Ovary (tissue), 9 donors: ENCODE measurements around the gene CD300LB. TPM values are rescaled to one million over a fixed set of nuclear protein-coding genes. Genes with fewer than 3 reads are reported as not detected.
A peak's percentile ranks its signal among the peaks of the same experiment; 100 is the strongest.

Experiments
- DNase-seq, 5 donors: peaks; one replicate each; pipeline ENCODE4 v3.0.0-alpha.2; 2019 to 2020
- H3K27ac ChIP-seq, 2 donors: fragments of 200-600 bp; one replicate each; pipeline versions ENCODE4 v1.5.1 to v1.8.0; 2019 to 2022
- H3K27me3 ChIP-seq: fragments of 200-600 bp; one replicate; pipeline ENCODE4 v1.8.0; 2022
- H3K36me3 ChIP-seq: fragments of 200-600 bp; sonication (generic); one replicate; pipeline ENCODE4 v1.5.1; 2019
- H3K4me1 ChIP-seq: one replicate; pipeline ENCODE4 v1.8.1; 2013; ENCODE audit warnings: mild to moderate bottlenecking, moderate library complexity; ENCODE audit not compliant: insufficient read depth
- H3K4me3 ChIP-seq: fragments of 200-600 bp; sonication (generic); one replicate; pipeline ENCODE4 v1.5.1; 2017
- H3K9me3 ChIP-seq, 2 donors: fragments of 200-600 bp in 1 of 2; sonication (generic) in 1 of 2; one replicate each; pipeline versions ENCODE4 v1.5.1 to v1.8.1; 2013 to 2019; ENCODE audit warnings: mild to moderate bottlenecking in 1 of 2, moderate library complexity in 1 of 2
- EP300 ChIP-seq: sonication (generic); formaldehyde crosslinking; IDR thresholded peaks from one replicate; pipeline ENCODE4 v1.6.1; 2017; ENCODE audit warnings: antibody characterized with exemption
- POLR2A ChIP-seq: fragments of 450-650 bp; IDR thresholded peaks from one replicate; pipeline ENCODE4 v1.6.1; 2017; ENCODE audit warnings: antibody characterized with exemption, mild to moderate bottlenecking, moderate library complexity
- WGBS, 3 donors: extraction: QIAGEN DNeasy Blood & Tissue Kit in 1 of 3; methylation state at CpG; one replicate each; pipeline versions ENCODE4 v1.1.5 to v1.1.7; 2013 to 2017; 5-methylcytosine and 5-hydroxymethylcytosine counted together
- intact Hi-C, 4 donors: fragments of 100-400 bp; cut with DNase I; formaldehyde crosslinking; loops; one replicate each; pipeline versions ENCODE4 v1.11.0 to v1.15.1; 2022 to 2023
- polyA plus RNA-seq, 2 donors: library from polyadenylated mRNA; stranded (reverse); fragments of 200-250 nt in 1 of 2; fragments of 350-450 nt in 1 of 2; fragmentation: Illumina TruSeq in 1 of 2; extraction: RNeasy Lipid Tissue Mini Kit (QIAGEN cat#74804) in 1 of 2; gene quantifications; one replicate each; pipeline ENCODE4 v1.2.3, GENCODE V29; 2013 to 2014
- total RNA-seq, 7 donors: library from RNA; depleted of rRNA in 2 of 7; stranded (reverse); fragments of >200 nt in 2 of 7; fragmentation: NEBNext Ultra II Directional in 3 of 7; extraction: Animal tissue kit (Norgen Biotek cat#: 25700) in 3 of 7; gene quantifications; one replicate each; pipeline versions ENCODE4 v1.1.0 to v1.2.4, GENCODE V29; 2016 to 2023
- TF ChIP-seq, protein P1 (sequence below), 3 donors: fragments of 450-650 bp in 2 of 3; fragments of 200-600 bp in 1 of 3; IDR thresholded peaks; one replicate each; pipeline versions ENCODE4 v1.5.1 to v1.8.0; 2016 to 2022; ENCODE audit warnings: antibody characterized with exemption in 3 of 3, mild to moderate bottlenecking in 1 of 3
- donor health status: DM: no; HTN: no; CAD: no; lungs with moderate emphysema.
- donor health status: DM: no; HTN: no; CAD: no.
- donor health status: Bipolar disorder and iron deficiency.
- donor health status: DM: yes; HTN: yes; CAD: no.
- donor health status: DM: no; HTN: no; CAD: no.
- donor health status: DM: yes; HTN: yes; CAD: no.

The CD300LB gene
- total and polyA plus RNA-seq, 9 donors, result 0.11 to 0.69 (median 0.27) TPM; not detected in 2

DNA sequence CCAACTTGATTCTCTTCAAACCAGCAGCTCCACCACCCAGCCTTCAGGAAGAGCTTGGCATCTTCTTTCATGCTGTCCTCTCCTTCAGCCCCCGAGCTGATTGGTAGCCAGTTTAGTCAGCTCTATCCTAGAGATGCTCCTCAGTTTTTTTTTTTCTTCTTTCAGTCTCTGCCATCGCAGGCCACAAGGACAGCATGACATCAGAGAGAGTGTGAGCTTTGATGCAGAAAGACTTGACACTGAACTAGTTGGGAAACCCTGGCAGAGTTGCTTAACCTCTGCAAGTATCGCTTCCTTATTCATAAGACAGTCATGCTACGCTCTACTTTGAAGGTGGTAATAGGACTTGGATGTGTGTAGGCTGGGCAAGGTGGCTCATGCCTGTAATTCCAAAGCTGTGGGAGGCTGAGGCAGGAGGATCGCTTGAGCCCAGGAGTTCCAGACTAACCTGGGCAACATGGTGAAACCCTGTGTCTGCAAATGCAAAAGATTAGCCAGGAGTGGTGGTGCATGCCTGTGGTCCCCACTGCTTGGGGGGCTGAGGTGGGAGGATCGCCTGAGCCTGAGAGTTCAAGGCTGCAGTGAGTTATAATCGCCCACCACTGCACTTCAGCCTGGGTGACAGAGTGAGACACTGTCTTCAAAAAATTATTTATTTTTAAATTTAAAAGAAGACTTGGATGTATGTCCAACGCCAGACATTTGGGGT lies 2.6 kb downstream of the CD300LB start:
- Histone ChIP-seq H3K36me3 (no peaks in the 10 kb centered on the region), H3K27ac (no peak overlapping the region), H3K9me3 (no peaks in the 10 kb centered on the region), H3K4me3 (no peak overlapping the region), H3K4me1 (no peaks in the 10 kb centered on the region), H3K27me3 (no peaks in the 10 kb centered on the region)
- 72 to 81% (median 76%) methylated on average over 8 of the region's 8 CpGs for WGBS, 3 donors
- DNase-seq, result peak in 1 of 5 donors; percentile 6
- intact Hi-C loops, result no loop called here
- no peak for TF ChIP-seq EP300
- TF ChIP-seq, protein P1, sequence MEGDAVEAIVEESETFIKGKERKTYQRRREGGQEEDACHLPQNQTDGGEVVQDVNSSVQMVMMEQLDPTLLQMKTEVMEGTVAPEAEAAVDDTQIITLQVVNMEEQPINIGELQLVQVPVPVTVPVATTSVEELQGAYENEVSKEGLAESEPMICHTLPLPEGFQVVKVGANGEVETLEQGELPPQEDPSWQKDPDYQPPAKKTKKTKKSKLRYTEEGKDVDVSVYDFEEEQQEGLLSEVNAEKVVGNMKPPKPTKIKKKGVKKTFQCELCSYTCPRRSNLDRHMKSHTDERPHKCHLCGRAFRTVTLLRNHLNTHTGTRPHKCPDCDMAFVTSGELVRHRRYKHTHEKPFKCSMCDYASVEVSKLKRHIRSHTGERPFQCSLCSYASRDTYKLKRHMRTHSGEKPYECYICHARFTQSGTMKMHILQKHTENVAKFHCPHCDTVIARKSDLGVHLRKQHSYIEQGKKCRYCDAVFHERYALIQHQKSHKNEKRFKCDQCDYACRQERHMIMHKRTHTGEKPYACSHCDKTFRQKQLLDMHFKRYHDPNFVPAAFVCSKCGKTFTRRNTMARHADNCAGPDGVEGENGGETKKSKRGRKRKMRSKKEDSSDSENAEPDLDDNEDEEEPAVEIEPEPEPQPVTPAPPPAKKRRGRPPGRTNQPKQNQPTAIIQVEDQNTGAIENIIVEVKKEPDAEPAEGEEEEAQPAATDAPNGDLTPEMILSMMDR (IDR thresholded peaks at IDR 0.05), result no peak
- no peak for TF ChIP-seq POLR2A

DNA sequence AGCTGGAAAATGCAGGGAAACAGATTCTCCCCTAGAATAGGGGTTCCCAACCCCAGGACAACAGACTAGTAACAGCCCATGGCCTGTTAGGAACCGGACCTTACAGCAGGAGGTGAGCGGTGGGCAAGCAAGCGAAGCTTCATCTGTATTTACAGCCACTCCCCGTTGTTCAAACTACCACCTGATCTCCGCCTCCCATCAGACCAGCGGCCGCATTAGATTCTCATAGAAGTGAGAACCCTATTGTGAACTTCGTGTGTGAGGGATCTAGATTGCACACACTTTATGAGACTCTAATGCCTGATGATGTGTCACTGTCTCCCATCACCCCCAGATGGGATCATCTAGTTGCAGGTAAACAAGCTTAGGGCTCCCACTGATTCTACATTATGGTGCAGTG lies 3.5 kb downstream of the CD300LB start:
- H3K4me1 ChIP-seq, result no peaks in the 10 kb centered on the region
- DNase-seq, result no peak
- H3K36me3 ChIP-seq, result no peaks in the 10 kb centered on the region
- H3K27ac ChIP-seq, result no peak overlapping the region
- 85 to 91% (median 89%) methylated on average over 8 of the region's 8 CpGs for WGBS, 3 donors
- no peak overlapping the region for H3K4me3 ChIP-seq
- intact Hi-C loops, result no loop called here
- no peaks in the 10 kb centered on the region for H3K27me3 ChIP-seq
- TF ChIP-seq, protein P1 (IDR thresholded peaks at IDR 0.05), result no peak
- TF ChIP-seq POLR2A (no peak), EP300 (no peak)
- H3K9me3 ChIP-seq, result no peaks in the 10 kb centered on the region

DNA sequence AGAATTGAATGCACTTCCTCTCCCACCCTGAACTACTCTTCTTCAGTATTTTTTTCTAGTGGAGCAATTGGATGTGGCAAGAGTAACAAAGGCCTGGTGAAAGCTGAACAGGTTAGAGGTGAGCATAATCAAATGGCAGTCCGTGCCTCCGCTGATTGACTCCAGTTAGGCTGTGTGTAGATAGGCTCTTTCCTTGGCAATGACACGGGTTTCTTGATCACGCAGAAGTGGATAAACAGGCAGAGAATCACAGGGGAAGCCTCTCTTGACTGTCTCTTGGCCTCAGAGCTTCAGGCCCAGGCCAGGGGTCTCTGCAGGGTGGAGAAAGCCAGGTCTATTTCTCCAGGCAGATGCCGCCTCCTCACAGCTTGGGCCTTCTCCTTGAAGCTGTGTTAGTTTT lies 4.2 kb downstream of the CD300LB start:
- H3K27ac ChIP-seq, result no peak overlapping the region
- WGBS, 3 donors, result 79 to 90% (median 83%) methylated on average over 5 of the region's 5 CpGs
- H3K4me3 ChIP-seq, result no peak overlapping the region
- H3K4me1 ChIP-seq, result no peaks in the 10 kb centered on the region
- intact Hi-C loops, result no loop called here
- no peaks in the 10 kb centered on the region for H3K36me3 ChIP-seq
- DNase-seq, result no peak
- H3K27me3 ChIP-seq, result no peaks in the 10 kb centered on the region
- H3K9me3 ChIP-seq, result no peaks in the 10 kb centered on the region
- TF ChIP-seq POLR2A, result no peak
- TF ChIP-seq, protein P1 (IDR thresholded peaks at IDR 0.05), result no peak
- TF ChIP-seq EP300, result no peak

DNA sequence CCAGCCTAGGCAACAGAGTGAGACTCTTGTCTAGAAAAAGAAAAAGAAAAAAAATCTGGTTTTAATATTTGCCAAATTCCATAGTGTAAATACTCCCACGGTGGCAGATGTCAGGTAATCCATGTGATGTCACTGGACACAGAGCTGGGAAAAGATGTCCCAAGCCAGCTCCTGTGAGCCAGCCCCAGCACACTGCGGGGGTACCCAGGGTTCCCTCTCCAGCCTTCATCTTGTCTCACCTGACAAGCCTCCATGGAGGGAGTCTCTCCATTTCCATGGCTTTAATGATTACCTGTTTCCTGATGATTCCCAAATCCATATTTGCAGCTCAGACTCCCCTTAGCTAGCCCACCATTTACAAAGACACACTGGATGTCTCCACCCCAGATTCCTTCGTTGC lies 4.6 kb downstream of the CD300LB start:
- no peak for DNase-seq
- no peaks in the 10 kb centered on the region for H3K27me3 ChIP-seq
- WGBS, 3 donors, result 57 to 78% (median 67%) methylated on average over 3 of the region's 3 CpGs
- H3K27ac ChIP-seq, result no peak overlapping the region
- intact Hi-C loops, result no loop called here
- no peaks in the 10 kb centered on the region for H3K9me3 ChIP-seq
- no peak overlapping the region for H3K4me3 ChIP-seq
- TF ChIP-seq POLR2A (no peak), EP300 (no peak)
- TF ChIP-seq, protein P1 (IDR thresholded peaks at IDR 0.05), result no peak
- no peaks in the 10 kb centered on the region for H3K4me1 ChIP-seq
- H3K36me3 ChIP-seq, result no peaks in the 10 kb centered on the region
